ENCODE results near the gene CDC42EP1. TPM values are rescaled to one million over a fixed set of nuclear protein-coding genes. Genes with fewer than 3 reads are reported as not detected.

CDC42EP1 gene
- total and polyA plus RNA-seq, 2 experiments from 2014 or later = 7.7 to 10.2 TPM

DNA sequence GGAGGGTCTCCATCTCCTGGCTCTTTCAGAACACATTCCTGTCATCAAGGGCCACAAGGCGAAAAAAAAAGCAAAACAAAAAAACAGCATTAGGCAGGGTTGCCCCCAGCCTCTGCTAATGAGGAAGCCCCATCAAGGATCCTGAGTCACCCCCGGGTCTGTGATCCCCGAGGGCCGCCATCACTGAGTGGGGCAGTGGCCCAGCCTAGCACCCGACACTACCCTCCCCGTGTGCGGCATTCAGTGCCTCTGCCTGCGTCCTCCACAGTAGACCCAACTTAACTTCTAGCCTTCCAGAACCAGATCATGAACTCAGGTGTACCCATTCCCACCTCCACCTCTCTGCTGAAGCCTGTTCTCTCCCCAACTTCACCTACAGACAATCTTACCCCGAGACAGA, 6.6 kb upstream of the CDC42EP1 start:
- Histone ChIP-seq H4K20me1 (replicated peaks; ENCODE audit: insufficient read depth) (no peaks in the 10 kb centered on the region), H2AFZ (no peak overlapping the region), H3K27ac (ENCODE audit: low read depth) (no peak overlapping the region), H3K4me1 (ENCODE audit: insufficient read depth) (peaks cover 28% of the 10 kb centered on the region), H3F3A (replicated peaks; ENCODE audit: low read depth) (peaks cover 15% of the 10 kb centered on the region; the same call in 1 of the 2 replicates), H3K4me2 (no peak overlapping the region), H3K4me3 (no peak overlapping the region), H3K79me2 (replicated peaks; ENCODE audit: insufficient read depth) (no peaks in the 10 kb centered on the region), H3K27me3 (ENCODE audit: insufficient read depth) (peaks cover 18% of the 10 kb centered on the region), H3K36me3 (ENCODE audit: insufficient read depth) (no peaks in the 10 kb centered on the region), H3K9me2 (ENCODE audit: insufficient read depth) (no peaks in the 10 kb centered on the region)
- TF ChIP-seq EZH2phosphoT487 (IDR thresholded peaks at IDR 0.05; ENCODE audit: unreplicated experiment) (no peak), JUNB (IDR thresholded peaks at IDR 0.05; ENCODE audit: unreplicated experiment) (no peak), POLR2AphosphoS5 (IDR thresholded peaks at IDR 0.05; ENCODE audit: low read depth) (no peak), ZNF462 (CRISPR knock-in tag; IDR thresholded peaks at IDR 0.05) (no peak), ZNF114 (CRISPR knock-in tag; IDR thresholded peaks at IDR 0.05) (no peak), NANOG (IDR thresholded peaks at IDR 0.05; ENCODE audit: borderline replicate concordance) (no peak), CTCF (conservative IDR thresholded peaks at IDR 0.05; ENCODE audit: low read depth in 2 of 2) (no peak), CREB1 (CRISPR knock-in tag; IDR thresholded peaks at IDR 0.05; ENCODE audit: low read depth) (no peak), STAT1 (IDR thresholded peaks at IDR 0.05; ENCODE audit: unreplicated experiment) (no peak), ZNF331 (CRISPR knock-in tag; IDR thresholded peaks at IDR 0.05; ENCODE audit: low read depth) (no peak), EZH2 (IDR thresholded peaks at IDR 0.05; ENCODE audit: low read depth, unreplicated experiment) (no peak)
- TF ChIP-seq, protein P1, sequence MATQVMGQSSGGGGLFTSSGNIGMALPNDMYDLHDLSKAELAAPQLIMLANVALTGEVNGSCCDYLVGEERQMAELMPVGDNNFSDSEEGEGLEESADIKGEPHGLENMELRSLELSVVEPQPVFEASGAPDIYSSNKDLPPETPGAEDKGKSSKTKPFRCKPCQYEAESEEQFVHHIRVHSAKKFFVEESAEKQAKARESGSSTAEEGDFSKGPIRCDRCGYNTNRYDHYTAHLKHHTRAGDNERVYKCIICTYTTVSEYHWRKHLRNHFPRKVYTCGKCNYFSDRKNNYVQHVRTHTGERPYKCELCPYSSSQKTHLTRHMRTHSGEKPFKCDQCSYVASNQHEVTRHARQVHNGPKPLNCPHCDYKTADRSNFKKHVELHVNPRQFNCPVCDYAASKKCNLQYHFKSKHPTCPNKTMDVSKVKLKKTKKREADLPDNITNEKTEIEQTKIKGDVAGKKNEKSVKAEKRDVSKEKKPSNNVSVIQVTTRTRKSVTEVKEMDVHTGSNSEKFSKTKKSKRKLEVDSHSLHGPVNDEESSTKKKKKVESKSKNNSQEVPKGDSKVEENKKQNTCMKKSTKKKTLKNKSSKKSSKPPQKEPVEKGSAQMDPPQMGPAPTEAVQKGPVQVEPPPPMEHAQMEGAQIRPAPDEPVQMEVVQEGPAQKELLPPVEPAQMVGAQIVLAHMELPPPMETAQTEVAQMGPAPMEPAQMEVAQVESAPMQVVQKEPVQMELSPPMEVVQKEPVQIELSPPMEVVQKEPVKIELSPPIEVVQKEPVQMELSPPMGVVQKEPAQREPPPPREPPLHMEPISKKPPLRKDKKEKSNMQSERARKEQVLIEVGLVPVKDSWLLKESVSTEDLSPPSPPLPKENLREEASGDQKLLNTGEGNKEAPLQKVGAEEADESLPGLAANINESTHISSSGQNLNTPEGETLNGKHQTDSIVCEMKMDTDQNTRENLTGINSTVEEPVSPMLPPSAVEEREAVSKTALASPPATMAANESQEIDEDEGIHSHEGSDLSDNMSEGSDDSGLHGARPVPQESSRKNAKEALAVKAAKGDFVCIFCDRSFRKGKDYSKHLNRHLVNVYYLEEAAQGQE (IDR thresholded peaks at IDR 0.05; ENCODE audit: unreplicated experiment) = no peak
- TF ChIP-seq, protein P2, sequence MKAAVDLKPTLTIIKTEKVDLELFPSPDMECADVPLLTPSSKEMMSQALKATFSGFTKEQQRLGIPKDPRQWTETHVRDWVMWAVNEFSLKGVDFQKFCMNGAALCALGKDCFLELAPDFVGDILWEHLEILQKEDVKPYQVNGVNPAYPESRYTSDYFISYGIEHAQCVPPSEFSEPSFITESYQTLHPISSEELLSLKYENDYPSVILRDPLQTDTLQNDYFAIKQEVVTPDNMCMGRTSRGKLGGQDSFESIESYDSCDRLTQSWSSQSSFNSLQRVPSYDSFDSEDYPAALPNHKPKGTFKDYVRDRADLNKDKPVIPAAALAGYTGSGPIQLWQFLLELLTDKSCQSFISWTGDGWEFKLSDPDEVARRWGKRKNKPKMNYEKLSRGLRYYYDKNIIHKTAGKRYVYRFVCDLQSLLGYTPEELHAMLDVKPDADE (IDR thresholded peaks at IDR 0.05) = no peak
- no peak overlapping the region for H3K4me3 Mint-ChIP-seq
- H3K4me1 Mint-ChIP-seq = peaks cover 45% of the 10 kb centered on the region
- H3K9me3 Mint-ChIP-seq = no peaks in the 10 kb centered on the region; the same call in 2 of the 3 replicates
- peaks cover 32% of the 10 kb centered on the region for H3K27me3 Mint-ChIP-seq (ENCODE audit: insufficient read depth, low read depth, poor library complexity)
- ATAC-seq (no peak), DNase-seq (ENCODE audit: low spot score) (no peak)
- H3K36me3 Mint-ChIP-seq (ENCODE audit: low read depth) = no peaks in the 10 kb centered on the region
- H3K27ac Mint-ChIP-seq = no peak overlapping the region
